Ascending aorta (tissue), 2 donors: ENCODE data around the gene EXOSC3. TPM values are rescaled to one million over a fixed set of nuclear protein-coding genes. Genes with fewer than 3 reads are reported as not detected.
"Not testable (repeated sequence)": the region's sequence is repeated elsewhere in the genome, so short reads cannot be mapped to it uniquely, and the experiment has no call there.

Experiments used
- DNase-seq, 2 donors: peaks; one replicate each; pipeline ENCODE4 v3.0.0-alpha.2; 2019; ENCODE audit warnings: low spot score in 2 of 2
- H3K27ac ChIP-seq, 2 donors: fragments of 200-600 bp; sonication (generic); one replicate each; pipeline ENCODE4 v1.5.1; 2016 to 2017; ENCODE audit warnings: mild to moderate bottlenecking in 1 of 2
- H3K27me3 ChIP-seq: fragments of 200-600 bp; sonication (generic); one replicate; pipeline ENCODE4 v1.5.1; 2017
- H3K36me3 ChIP-seq, 2 donors: fragments of 200-600 bp; sonication (generic); one replicate each; pipeline ENCODE4 v1.5.1; 2016
- H3K4me1 ChIP-seq, 2 donors: fragments of 200-600 bp; sonication (generic); one replicate each; pipeline ENCODE4 v1.5.1; 2016 to 2017; ENCODE audit warnings: mild to moderate bottlenecking in 1 of 2
- H3K4me3 ChIP-seq, 2 donors: fragments of 200-600 bp; sonication (generic); one replicate each; pipeline ENCODE4 v1.5.1; 2016 to 2017; ENCODE audit warnings: mild to moderate bottlenecking in 1 of 2
- H3K9me3 ChIP-seq, 2 donors: fragments of 200-600 bp; sonication (generic); one replicate each; pipeline ENCODE4 v1.5.1; 2016
- intact Hi-C: fragments of 100-400 bp; cut with DNase I; formaldehyde crosslinking; loops from one replicate; pipeline ENCODE4 v1.15.1; 2023
- total RNA-seq: library from RNA; depleted of rRNA; stranded (reverse); fragments of >200 nt; gene quantifications from one replicate; pipeline ENCODE4 v1.1.0, GENCODE V29; 2016
- TF ChIP-seq, protein P1 (sequence below), 3 experiments: fragments of 200-600 bp in 2 of 3; fragments of 450-650 bp in 1 of 3; sonication (generic) in 2 of 3; IDR thresholded peaks; one replicate each; pipeline ENCODE4 v1.5.1; 2016 to 2019; ENCODE audit warnings: antibody characterized with exemption in 3 of 3, mild to moderate bottlenecking in 1 of 3, moderate library complexity in 1 of 3

The EXOSC3 gene
- 9.0 TPM for total RNA-seq

DNA sequence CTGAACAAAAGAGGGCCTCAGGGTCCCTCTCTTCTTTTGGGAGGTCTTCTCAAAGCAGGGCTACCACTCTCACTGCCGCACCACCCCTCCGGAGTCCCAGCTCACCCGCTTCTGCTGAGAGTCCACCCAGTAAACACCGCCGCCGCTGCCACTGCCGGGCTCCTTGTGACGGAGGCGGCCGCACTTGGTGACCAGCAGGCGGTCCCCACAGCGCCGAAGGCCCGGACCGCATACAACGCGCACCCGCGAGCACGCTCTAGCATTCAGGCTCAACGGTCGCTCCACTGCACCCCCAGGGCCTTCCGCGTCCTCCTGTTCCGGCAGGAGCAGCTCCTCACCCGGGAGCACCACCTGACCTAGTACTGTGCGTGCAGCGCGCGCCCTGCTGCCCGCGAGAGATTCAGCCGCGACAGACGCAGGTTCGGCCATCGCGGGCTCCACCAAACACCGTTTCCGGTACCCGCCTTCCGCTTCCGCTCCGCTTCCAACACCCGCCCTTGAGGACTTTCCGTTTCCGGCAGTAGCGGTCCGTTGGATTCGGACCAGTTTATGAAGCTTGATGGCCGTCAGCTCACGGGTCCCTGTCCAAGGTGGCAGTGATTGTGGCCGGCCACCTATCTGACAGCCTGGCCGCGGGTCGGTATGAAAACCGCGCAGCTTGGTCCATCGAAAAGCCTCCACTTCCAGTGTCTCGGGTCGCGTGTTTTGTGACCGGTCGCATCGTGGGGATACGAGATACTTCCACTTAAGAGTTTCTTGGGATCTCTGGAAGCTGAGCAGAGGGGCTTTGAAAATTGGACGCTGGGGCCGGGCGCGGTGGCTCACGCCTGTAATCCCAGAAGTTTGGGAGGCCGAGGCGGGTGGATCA is at the start of gene EXOSC3:
Gene EXOSC3 (minus strand): TSS at position 449 of the 868 bp plus-strand sequence. CDS start 20 bp downstream, at position 429.
- H3K36me3 ChIP-seq: peaks cover 8 to 32% of the 10 kb centered on the region in 2 donors
- DNase-seq: peak; percentile 23 to 93
- TF ChIP-seq, protein P1, sequence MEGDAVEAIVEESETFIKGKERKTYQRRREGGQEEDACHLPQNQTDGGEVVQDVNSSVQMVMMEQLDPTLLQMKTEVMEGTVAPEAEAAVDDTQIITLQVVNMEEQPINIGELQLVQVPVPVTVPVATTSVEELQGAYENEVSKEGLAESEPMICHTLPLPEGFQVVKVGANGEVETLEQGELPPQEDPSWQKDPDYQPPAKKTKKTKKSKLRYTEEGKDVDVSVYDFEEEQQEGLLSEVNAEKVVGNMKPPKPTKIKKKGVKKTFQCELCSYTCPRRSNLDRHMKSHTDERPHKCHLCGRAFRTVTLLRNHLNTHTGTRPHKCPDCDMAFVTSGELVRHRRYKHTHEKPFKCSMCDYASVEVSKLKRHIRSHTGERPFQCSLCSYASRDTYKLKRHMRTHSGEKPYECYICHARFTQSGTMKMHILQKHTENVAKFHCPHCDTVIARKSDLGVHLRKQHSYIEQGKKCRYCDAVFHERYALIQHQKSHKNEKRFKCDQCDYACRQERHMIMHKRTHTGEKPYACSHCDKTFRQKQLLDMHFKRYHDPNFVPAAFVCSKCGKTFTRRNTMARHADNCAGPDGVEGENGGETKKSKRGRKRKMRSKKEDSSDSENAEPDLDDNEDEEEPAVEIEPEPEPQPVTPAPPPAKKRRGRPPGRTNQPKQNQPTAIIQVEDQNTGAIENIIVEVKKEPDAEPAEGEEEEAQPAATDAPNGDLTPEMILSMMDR (IDR thresholded peaks at IDR 0.05): peak in 1 of 3 experiments; percentile 13
- peaks cover 0 to 10% of the 10 kb centered on the region in 2 donors for H3K4me1 ChIP-seq
- intact Hi-C loops: loop anchor here (1.0 to 10.0 kb wide), 3 partner anchors 15 to 190 kb away; partner anchors contain the start of genes DCAF10, SLC25A51 and TOMM5
- H3K27ac ChIP-seq: peak within 1 kb of the TSS; percentile 78 to 81
- H3K9me3 ChIP-seq: no peaks in the 10 kb centered on the region
- H3K27me3 ChIP-seq: no peaks in the 10 kb centered on the region
- peak within 1 kb of the TSS; percentile 89 to 90 for H3K4me3 ChIP-seq

DNA sequence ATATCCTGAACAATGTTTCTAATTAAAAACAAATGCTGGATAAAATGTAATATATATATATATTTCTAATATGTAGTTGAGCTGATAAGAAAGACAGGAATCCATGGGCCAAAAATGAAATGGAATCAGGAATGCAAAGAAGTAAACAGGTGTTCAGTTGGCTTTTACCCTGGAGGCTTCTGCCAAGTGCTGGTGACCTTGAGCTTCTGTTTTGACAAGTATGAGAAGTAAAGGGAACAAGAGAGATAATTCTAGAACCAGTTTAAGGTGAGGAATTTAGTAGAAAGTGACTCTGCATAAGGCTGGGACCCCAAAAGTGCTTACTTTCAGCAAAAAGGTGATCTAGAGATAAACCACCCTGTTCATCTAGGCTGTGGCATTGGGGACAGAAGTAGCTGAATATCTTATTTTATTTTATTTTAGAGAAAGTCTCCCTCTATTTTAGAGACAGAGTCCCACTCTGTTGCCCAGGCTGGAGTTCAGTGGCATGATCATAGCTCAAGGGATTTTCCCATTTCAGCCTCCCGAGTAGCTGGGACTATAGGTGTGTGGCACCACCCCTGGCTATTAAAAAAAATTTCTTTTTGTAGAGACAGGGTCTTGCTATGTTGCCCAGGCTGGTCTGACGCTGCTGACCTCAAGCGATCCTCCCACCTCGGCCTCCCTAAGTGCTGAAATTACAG is 42.8 kb upstream of the EXOSC3 start:
- H3K9me3 ChIP-seq: no peaks in the 10 kb centered on the region
- peaks cover 9 to 24% of the 10 kb centered on the region in 2 donors for H3K36me3 ChIP-seq
- DNase-seq: no peak
- no peak overlapping the region for H3K27ac ChIP-seq
- no peaks in the 10 kb centered on the region for H3K27me3 ChIP-seq
- TF ChIP-seq, protein P1 (IDR thresholded peaks at IDR 0.05): no peak
- H3K4me1 ChIP-seq: no peaks in the 10 kb centered on the region
- no peak overlapping the region for H3K4me3 ChIP-seq
- intact Hi-C loops: no loop called here

DNA sequence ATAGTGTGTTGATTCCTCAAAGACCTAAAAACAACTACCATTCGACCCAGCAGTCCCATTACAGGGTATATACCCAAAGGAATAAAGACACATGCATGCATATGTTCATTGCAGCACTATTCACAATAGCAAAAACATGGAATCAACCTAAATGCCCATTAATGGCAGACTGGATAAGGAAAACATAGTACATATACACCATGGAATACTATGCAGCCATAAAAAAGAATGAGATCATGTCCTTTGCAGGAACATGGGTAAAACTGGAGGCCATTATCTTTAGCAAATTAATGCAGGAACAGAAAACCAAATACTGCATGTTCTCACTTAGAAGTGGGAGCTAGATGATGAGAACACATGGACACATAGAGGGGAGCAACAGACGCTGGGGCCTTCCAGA is 40.3 kb upstream of the EXOSC3 start:
- intact Hi-C loops, DNase-seq, H3K27me3 ChIP-seq, H3K4me1 ChIP-seq, H3K4me3 ChIP-seq, H3K9me3 ChIP-seq, H3K27ac ChIP-seq: not testable (repeated sequence)
- peaks cover 22 to 29% of the 10 kb centered on the region in 2 donors for H3K36me3 ChIP-seq

DNA sequence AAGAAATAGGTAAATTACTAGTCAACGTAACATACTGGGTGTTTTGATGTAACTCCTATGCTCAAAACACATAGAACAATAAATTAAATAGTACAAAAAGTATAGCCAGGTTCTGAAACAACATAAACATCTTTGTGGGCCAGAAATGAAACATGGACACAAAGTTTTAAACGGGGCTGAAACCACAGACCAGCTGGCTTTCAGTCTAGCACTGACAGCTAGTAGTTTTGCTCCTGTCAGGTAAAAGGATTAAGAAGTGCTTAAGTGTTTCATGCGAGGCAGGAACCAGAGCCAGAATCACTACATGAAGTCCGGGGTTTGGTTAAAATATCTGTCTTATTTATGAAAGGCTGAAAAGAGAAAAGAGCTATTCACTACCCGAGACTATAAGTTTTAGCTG is 35.3 kb upstream of the EXOSC3 start:
- Histone ChIP-seq H3K36me3 (peaks cover 11 to 16% of the 10 kb centered on the region in 2 donors), H3K4me3 (no peak overlapping the region), H3K27me3 (no peaks in the 10 kb centered on the region), H3K27ac (no peak overlapping the region), H3K9me3 (no peaks in the 10 kb centered on the region), H3K4me1 (no peaks in the 10 kb centered on the region)
- TF ChIP-seq, protein P1 (IDR thresholded peaks at IDR 0.05): no peak
- intact Hi-C loops: no loop called here
- no peak for DNase-seq

DNA sequence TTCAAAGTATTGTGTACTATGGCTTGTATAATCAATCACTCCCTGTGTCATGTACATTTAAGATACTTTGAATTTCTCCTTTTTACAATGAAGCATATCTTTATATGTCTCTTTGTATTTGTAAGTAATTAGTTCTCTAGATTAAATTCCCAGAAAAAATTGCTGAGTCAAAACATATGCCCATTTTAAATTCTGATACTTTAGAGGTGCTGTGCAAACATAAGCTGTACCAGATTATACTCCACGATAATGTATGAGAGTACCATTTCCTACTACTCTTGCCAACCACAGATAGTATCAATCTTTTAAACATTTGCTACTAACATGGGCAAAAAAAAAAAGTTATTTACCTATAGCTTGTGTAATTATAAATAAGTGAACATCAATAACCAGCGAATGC is 34.0 kb upstream of the EXOSC3 start:
- H3K27me3 ChIP-seq: no peaks in the 10 kb centered on the region
- peaks cover 9 to 13% of the 10 kb centered on the region in 2 donors for H3K36me3 ChIP-seq
- H3K9me3 ChIP-seq: no peaks in the 10 kb centered on the region
- TF ChIP-seq, protein P1 (IDR thresholded peaks at IDR 0.05): no peak
- DNase-seq: no peak
- intact Hi-C loops: no loop called here
- H3K27ac ChIP-seq: no peak overlapping the region
- no peaks in the 10 kb centered on the region for H3K4me1 ChIP-seq
- no peak overlapping the region for H3K4me3 ChIP-seq
